HepG2 (cell line): Measurements from ENCODE around the gene VPREB3. TPM values are rescaled to one million over a fixed set of nuclear protein-coding genes. Genes with fewer than 3 reads are reported as not detected.

Source experiments
- CAMTA2 ChIP-seq: sonication (generic); formaldehyde crosslinking; IDR thresholded peaks from 2 replicates; pipeline ENCODE4 v1.4.0; 2020; ENCODE audit warnings: mild to moderate bottlenecking, missing genetic modification reagents, borderline replicate concordance
- CBFB ChIP-seq: sonication (generic); formaldehyde crosslinking; IDR thresholded peaks from 2 replicates; pipeline ENCODE4 v1.4.0; 2020; ENCODE audit warnings: missing genetic modification reagents
- GABPB1 ChIP-seq: IDR thresholded peaks from 2 replicates; pipeline ENCODE4 v1.6.1; 2016; ENCODE audit warnings: mild to moderate bottlenecking, missing genetic modification reagents, moderate library complexity, missing compliant biosample characterization
- GMEB2 ChIP-seq: IDR thresholded peaks from 2 replicates; pipeline ENCODE4 v1.6.1; 2016; ENCODE audit warnings: missing biosample characterization, missing genetic modification reagents, low read depth
- HNRNPLL ChIP-seq: fragments of 200-400 bp; formaldehyde crosslinking; IDR thresholded peaks from 2 replicates; pipeline ENCODE4 v1.6.1; 2017; ENCODE audit warnings: mild to moderate bottlenecking, low read depth, low read length; ENCODE audit not compliant: poor library complexity, severe bottlenecking
- MAZ ChIP-seq, 2 experiments: sonication (generic) in 1 of 2; formaldehyde crosslinking in 1 of 2; IDR thresholded peaks; 2 replicates each; pipeline versions ENCODE4 v1.5.0 to v1.6.1; 2012 to 2020; ENCODE audit warnings: low read depth in 2 of 2, mild to moderate bottlenecking in 2 of 2, borderline replicate concordance in 1 of 2, improper control_type of control experiment in 1 of 2, low read length in 1 of 2, missing genetic modification reagents in 1 of 2, moderate library complexity in 1 of 2
- MYNN ChIP-seq: sonication (generic); formaldehyde crosslinking; IDR thresholded peaks from 2 replicates; pipeline ENCODE4 v1.4.0; 2020; ENCODE audit warnings: mild to moderate bottlenecking, low read depth, missing genetic modification reagents
- NR3C1 ChIP-seq: sonication (generic); formaldehyde crosslinking; IDR thresholded peaks from 2 replicates; pipeline ENCODE4 v1.4.0; 2020; ENCODE audit warnings: missing genetic modification reagents
- PCBP1 ChIP-seq: fragments of 200-400 bp; formaldehyde crosslinking; IDR thresholded peaks from 2 replicates; pipeline ENCODE4 v1.6.1; 2017; ENCODE audit warnings: mild to moderate bottlenecking, low read depth, low read length, borderline replicate concordance
- PHF8 ChIP-seq: sonication (generic); formaldehyde crosslinking; IDR thresholded peaks from 2 replicates; pipeline ENCODE4 v1.5.0; 2020; ENCODE audit warnings: missing genetic modification reagents
- RXRA ChIP-seq: sonication (generic); formaldehyde crosslinking; IDR thresholded peaks from 2 replicates; pipeline ENCODE4 v1.5.1; 2020; ENCODE audit warnings: missing genetic modification reagents
- SNAPC2 ChIP-seq: sonication (generic); formaldehyde crosslinking; IDR thresholded peaks from 2 replicates; pipeline ENCODE4 v1.8.1; 2022; ENCODE audit warnings: mild to moderate bottlenecking, missing genetic modification reagents
- ZFP82 ChIP-seq: sonication (generic); formaldehyde crosslinking; IDR thresholded peaks from 2 replicates; pipeline ENCODE4 v1.5.1; 2020; ENCODE audit warnings: mild to moderate bottlenecking, missing genetic modification reagents, borderline replicate concordance
- ZFX ChIP-seq: sonication (generic); formaldehyde crosslinking; IDR thresholded peaks from 2 replicates; pipeline ENCODE4 v1.4.0; 2020; ENCODE audit warnings: mild to moderate bottlenecking, low read depth, missing genetic modification reagents, moderate library complexity
- ZGPAT ChIP-seq: IDR thresholded peaks from 2 replicates; pipeline ENCODE4 v1.6.1; 2016; ENCODE audit warnings: mild to moderate bottlenecking
- ZNF138 ChIP-seq: sonication (generic); formaldehyde crosslinking; IDR thresholded peaks from 2 replicates; pipeline ENCODE4 v1.5.0; 2020; ENCODE audit warnings: mild to moderate bottlenecking, low read depth, missing genetic modification reagents
- ZNF260 ChIP-seq: sonication (generic); formaldehyde crosslinking; IDR thresholded peaks from 2 replicates; pipeline ENCODE4 v1.4.0; 2020; ENCODE audit warnings: missing genetic modification reagents, low read depth, mild to moderate bottlenecking, borderline replicate concordance
- ZNF543 ChIP-seq: sonication (generic); formaldehyde crosslinking; IDR thresholded peaks from 2 replicates; pipeline ENCODE4 v1.4.0; 2020; ENCODE audit warnings: mild to moderate bottlenecking, missing genetic modification reagents
- ZNF563 ChIP-seq: sonication (generic); formaldehyde crosslinking; IDR thresholded peaks from 2 replicates; pipeline ENCODE4 v1.8.0; 2022; ENCODE audit warnings: mild to moderate bottlenecking, moderate library complexity, missing genetic modification reagents
- ZNF564 ChIP-seq: sonication (generic); formaldehyde crosslinking; IDR thresholded peaks from 2 replicates; pipeline ENCODE4 v1.8.1; 2023; ENCODE audit warnings: mild to moderate bottlenecking, missing genetic modification reagents
- ZNF781 ChIP-seq: sonication (generic); formaldehyde crosslinking; IDR thresholded peaks from 2 replicates; pipeline ENCODE4 v1.5.1; 2020; ENCODE audit warnings: borderline replicate concordance, mild to moderate bottlenecking, missing genetic modification reagents; ENCODE audit errors: not compliant biosample characterization
- ZSCAN20 ChIP-seq: sonication (generic); formaldehyde crosslinking; IDR thresholded peaks from 2 replicates; pipeline ENCODE4 v1.4.0; 2020; ENCODE audit warnings: missing genetic modification reagents, mild to moderate bottlenecking, borderline replicate concordance
- ZSCAN31 ChIP-seq: sonication (generic); formaldehyde crosslinking; IDR thresholded peaks from 2 replicates; pipeline ENCODE4 v1.5.0; 2020; ENCODE audit warnings: low read depth, mild to moderate bottlenecking, missing genetic modification reagents
- polyA plus RNA-seq, 8 experiments: library from polyadenylated mRNA; depleted of rRNA in 3 of 8; stranded (reverse) in 7 of 8; unstranded in 1 of 8; fragments of >200 nt; fragmentation: Illumina TruSeq in 4 of 8; extraction: Trizol in 4 of 8; gene quantifications; 2 replicates each; pipeline versions ENCODE4 v1.2.1 to v1.2.3, GENCODE V29; 2011 to 2016; ENCODE audit warnings: low read depth in 4 of 8, missing spikeins in 1 of 8, mixed read lengths in 1 of 8; ENCODE audit not compliant: insufficient read depth in 1 of 8
- total RNA-seq, 5 experiments: library from RNA; depleted of rRNA; stranded (reverse); fragments of >200 nt; fragmentation: Illumina TruSeq; extraction: Trizol; gene quantifications; 2 replicates each; pipeline ENCODE4 v1.2.3, GENCODE V29; 2016; ENCODE audit warnings: low read depth in 1 of 5
- TF ChIP-seq, protein P1 (sequence below): sonication (generic); formaldehyde crosslinking; IDR thresholded peaks from 2 replicates; pipeline ENCODE4 v1.8.1; 2023; ENCODE audit warnings: mild to moderate bottlenecking, moderate library complexity, missing genetic modification reagents

VPREB3 gene
- total and polyA plus RNA-seq, 2 of the 13 experiments (the other 11 are each of a cell fraction or from before 2014, with no cell fraction given), result 0.22 TPM; not detected in 1

DNA sequence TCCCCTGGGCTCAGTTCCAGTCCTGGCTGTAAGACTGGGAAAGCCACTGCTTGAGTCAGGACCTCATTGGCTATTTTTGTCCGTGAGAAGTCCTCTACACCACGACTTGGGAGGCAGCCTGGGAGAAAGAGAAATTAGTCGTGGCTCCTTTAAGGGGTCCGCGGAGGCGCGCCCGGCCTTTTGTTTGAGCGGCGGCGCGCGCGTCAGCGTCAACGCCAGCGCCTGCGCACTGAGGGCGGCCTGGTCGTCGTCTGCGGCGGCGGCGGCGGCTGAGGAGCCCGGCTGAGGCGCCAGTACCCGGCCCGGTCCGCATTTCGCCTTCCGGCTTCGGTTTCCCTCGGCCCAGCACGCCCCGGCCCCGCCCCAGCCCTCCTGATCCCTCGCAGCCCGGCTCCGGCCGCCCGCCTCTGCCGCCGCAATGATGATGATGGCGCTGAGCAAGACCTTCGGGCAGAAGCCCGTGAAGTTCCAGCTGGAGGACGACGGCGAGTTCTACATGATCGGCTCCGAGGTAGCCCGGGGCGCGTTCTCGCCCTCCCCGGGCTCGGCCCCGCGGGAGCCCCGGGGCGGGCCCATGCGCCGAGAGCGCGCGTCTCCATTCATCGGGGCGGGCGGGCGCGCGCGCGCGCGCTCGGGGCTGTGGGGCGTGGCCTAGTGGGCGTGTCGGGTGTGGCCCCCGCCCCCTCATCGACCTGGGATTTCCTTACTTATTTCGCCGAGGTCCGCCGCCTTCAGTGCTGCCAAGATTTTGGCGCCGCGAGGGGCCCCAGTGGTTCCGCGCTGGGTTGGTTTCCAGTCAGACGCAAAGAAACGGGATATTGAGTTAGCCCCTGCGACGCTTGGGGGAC lies 32.8 kb upstream of the VPREB3 start, which contains the start of gene SMARCB1 (continued):
- TF ChIP-seq ZFP82, result peak; percentile 31; the same call in 1 of the 2 replicates
- TF ChIP-seq ZNF260 (CRISPR knock-in tag), result no peak
- no peak for TF ChIP-seq MYNN (CRISPR knock-in tag)
- peak; percentile 41; the same call in 1 of the 2 replicates for TF ChIP-seq SNAPC2 (CRISPR knock-in tag)
- TF ChIP-seq RXRA, result peak; percentile 7
- peak; percentile 65; the same call in 1 of the 2 replicates for TF ChIP-seq ZGPAT (CRISPR knock-in tag)
- TF ChIP-seq ZSCAN20 (CRISPR knock-in tag), result 0 out of 2 replicates have a peak, but pooled peaks have one; percentile 85
- TF ChIP-seq, protein P1, sequence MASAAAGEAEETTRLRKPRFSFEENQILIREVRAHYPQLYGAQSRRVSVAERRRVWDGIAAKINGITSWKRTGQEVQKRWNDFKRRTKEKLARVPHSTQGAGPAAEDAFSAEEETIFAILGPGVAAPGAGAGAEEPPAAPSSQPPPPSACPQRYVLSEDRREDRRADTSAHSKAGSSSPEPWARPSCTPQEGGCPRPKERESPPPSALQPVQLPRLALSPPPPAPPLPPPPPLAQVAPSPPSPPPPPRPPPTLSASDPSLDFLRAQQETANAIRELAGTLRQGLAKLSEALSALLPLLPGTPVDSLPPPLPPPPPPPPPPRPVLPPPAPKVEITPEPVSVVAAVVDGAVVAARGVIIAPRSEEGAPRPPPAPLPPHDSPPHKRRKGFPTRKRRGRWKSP (CRISPR knock-in tag), result peak; percentile 54
- TF ChIP-seq MAZ (IDR thresholded peaks at IDR 0.05; ENCODE audit: borderline replicate concordance, low read depth, low read length), result 0 out of 2 replicates have a peak, but pooled peaks have one; percentile 31
- peak; percentile 59; the same call in 1 of the 2 replicates for TF ChIP-seq MAZ (CRISPR knock-in tag; IDR thresholded peaks at IDR 0.05; ENCODE audit: low read depth)
- peak; percentile 59 for TF ChIP-seq HNRNPLL
- TF ChIP-seq NR3C1, result no peak
- peak; percentile 81 for TF ChIP-seq ZSCAN31 (CRISPR knock-in tag)
- TF ChIP-seq ZNF781 (CRISPR knock-in tag), result no peak
- peak; percentile 58; the same call in 1 of the 2 replicates for TF ChIP-seq GABPB1
- TF ChIP-seq ZNF543, result peak; percentile 22
- TF ChIP-seq PCBP1, result no peak
- TF ChIP-seq ZFX (CRISPR knock-in tag), result peak; percentile 90
- peak; percentile 87 for TF ChIP-seq ZNF563
- peak; percentile 38; the same call in 1 of the 2 replicates for TF ChIP-seq ZNF138
- 0 out of 2 replicates have a peak, but pooled peaks have one; percentile 59 for TF ChIP-seq ZNF564 (CRISPR knock-in tag)
- peak; percentile 90 for TF ChIP-seq PHF8
- TF ChIP-seq CAMTA2 (CRISPR knock-in tag), result 0 out of 2 replicates have a peak, but pooled peaks have one; percentile 85
- 0 out of 2 replicates have a peak, but pooled peaks have one; percentile 9 for TF ChIP-seq CBFB (CRISPR knock-in tag)
- peak; percentile 84 for TF ChIP-seq GMEB2 (CRISPR knock-in tag)
